CD14-positive monocyte (primary cell): ENCODE results near the gene ZNF560. TPM values are rescaled to one million over a fixed set of nuclear protein-coding genes. Genes with fewer than 3 reads are reported as not detected.

ENCODE experiments used
- DNase-seq, 3 donors: peaks; one replicate each; pipeline ENCODE4 v3.0.0-alpha.2; 2011 to 2022
- H2AFZ ChIP-seq: 2 replicates; pipeline ENCODE4 v1.6.0; 2012; ENCODE audit warnings: mild to moderate bottlenecking, low read depth, low read length, inconsistent platforms; ENCODE audit not compliant: insufficient read depth, poor library complexity, severe bottlenecking
- H3K27ac ChIP-seq, 2 donors: 1 replicate in 1 of 2; 2 replicates in 1 of 2; pipeline ENCODE4 v1.5.1; 2012 to 2013; ENCODE audit warnings: low read length in 2 of 2, control low read depth in 1 of 2, inconsistent platforms in 1 of 2, low read depth in 1 of 2, mild to moderate bottlenecking in 1 of 2
- H3K27me3 ChIP-seq, 2 donors: one replicate each; pipeline versions ENCODE4 v1.6.0 to v1.6.1; 2011 to 2013; ENCODE audit warnings: low read length in 2 of 2; ENCODE audit not compliant: control insufficient read depth in 2 of 2, insufficient read depth in 2 of 2
- H3K36me3 ChIP-seq, 2 donors: replicated peaks in 1 of 2; 1 replicate in 1 of 2; 2 replicates in 1 of 2; pipeline versions ENCODE4 v1.5.1 to v1.6.1; 2012 to 2013; ENCODE audit warnings: low read length in 2 of 2, control low read depth in 1 of 2, inconsistent platforms in 1 of 2, mild to moderate bottlenecking in 1 of 2; ENCODE audit not compliant: insufficient read depth in 2 of 2, control insufficient read depth in 1 of 2
- H3K4me1 ChIP-seq, 2 donors: 1 replicate in 1 of 2; 2 replicates in 1 of 2; pipeline versions ENCODE4 v1.5.1 to v1.6.1; 2012 to 2013; ENCODE audit warnings: low read length in 2 of 2, control low read depth in 1 of 2, inconsistent platforms in 1 of 2, mild to moderate bottlenecking in 1 of 2, moderate library complexity in 1 of 2; ENCODE audit not compliant: insufficient read depth in 2 of 2, control insufficient read depth in 1 of 2
- H3K4me2 ChIP-seq: replicated peaks from 2 replicates; pipeline ENCODE3; 2012; ENCODE audit warnings: low read length, moderate library complexity, mild to moderate bottlenecking; ENCODE audit not compliant: poor library complexity, severe bottlenecking; ENCODE audit errors: extremely low read depth
- H3K4me3 ChIP-seq, 3 experiments: fragments of 200-600 bp in 1 of 3; sonication (generic) in 1 of 3; replicated peaks in 1 of 3; 1 replicate in 2 of 3; 2 replicates in 1 of 3; pipeline ENCODE4 v1.5.1; 2011 to 2013; ENCODE audit warnings: low read length in 3 of 3, mild to moderate bottlenecking in 3 of 3, control low read depth in 2 of 3, low read depth in 2 of 3, inconsistent platforms in 1 of 3, moderate library complexity in 1 of 3
- H3K79me2 ChIP-seq: 2 replicates; pipeline ENCODE4 v1.6.0; 2012; ENCODE audit warnings: mild to moderate bottlenecking, control low read depth, inconsistent platforms, low read length, moderate library complexity; ENCODE audit not compliant: insufficient read depth
- H3K9ac ChIP-seq: 2 replicates; pipeline ENCODE4 v1.6.0; 2017; ENCODE audit warnings: low read length, mild to moderate bottlenecking; ENCODE audit not compliant: insufficient read depth, poor library complexity, severe bottlenecking
- H3K9me3 ChIP-seq, 2 donors: replicated peaks in 1 of 2; 1 replicate in 1 of 2; 2 replicates in 1 of 2; pipeline versions ENCODE4 v1.5.1 to v1.6.1; 2012 to 2013; ENCODE audit warnings: low read length in 2 of 2, control low read depth in 1 of 2; ENCODE audit not compliant: control insufficient read depth in 1 of 2, insufficient read depth in 1 of 2
- H4K20me1 ChIP-seq: 2 replicates; pipeline ENCODE4 v1.6.0; 2012; ENCODE audit warnings: mild to moderate bottlenecking, low read length, control low read depth, moderate library complexity; ENCODE audit not compliant: insufficient read depth
- H3K27ac Mint-ChIP-seq, 7 donors: one replicate each; pipeline ENCODE4 v1.8.0; 2020; ENCODE audit warnings: mild to moderate bottlenecking in 7 of 7, mixed read lengths in 7 of 7, moderate library complexity in 6 of 7, inconsistent platforms in 2 of 7
- H3K27me3 Mint-ChIP-seq, 3 donors: one replicate each; pipeline ENCODE4 v1.8.0; 2021 to 2022; ENCODE audit warnings: low read depth in 3 of 3, mild to moderate bottlenecking in 3 of 3, mixed read lengths in 3 of 3, moderate library complexity in 3 of 3, inconsistent platforms in 1 of 3
- H3K36me3 Mint-ChIP-seq, 2 donors: one replicate each; pipeline ENCODE4 v1.8.0; 2020; ENCODE audit warnings: mixed read lengths in 2 of 2, inconsistent platforms in 1 of 2, mild to moderate bottlenecking in 1 of 2
- H3K4me1 Mint-ChIP-seq: one replicate; pipeline ENCODE4 v1.8.0; 2020; ENCODE audit warnings: mild to moderate bottlenecking, mixed read lengths
- H3K4me3 Mint-ChIP-seq, 2 donors: one replicate each; pipeline ENCODE4 v1.8.0; 2020; ENCODE audit warnings: mild to moderate bottlenecking in 2 of 2, mixed read lengths in 2 of 2, moderate library complexity in 1 of 2
- H3K9me3 Mint-ChIP-seq, 7 donors: one replicate each; pipeline ENCODE4 v1.8.0; 2020 to 2022; ENCODE audit warnings: mixed read lengths in 7 of 7, mild to moderate bottlenecking in 6 of 7, moderate library complexity in 6 of 7, inconsistent platforms in 2 of 7
- WGBS: methylation state at CpG from one replicate; pipeline ENCODE4 v1.1.5; 2013; ENCODE audit warnings: missing lambda C conversion rate; ENCODE audit not compliant: insufficient coverage; 5-methylcytosine and 5-hydroxymethylcytosine counted together
- intact Hi-C, 2 donors: fragments of 100-400 bp; cut with micrococcal nuclease; formaldehyde crosslinking; loops; one replicate each; pipeline versions ENCODE4 v1.15.0 to v1.15.1; 2023
- polyA plus RNA-seq, 3 donors: library from polyadenylated mRNA; depleted of rRNA in 1 of 3; unstranded in 2 of 3; stranded (reverse) in 1 of 3; fragments of 300-500 nt in 2 of 3; fragments of >200 nt in 1 of 3; fragmentation: Illumina TruSeq in 2 of 3; gene quantifications; 1 replicate in 2 of 3; 2 replicates in 1 of 3; pipeline ENCODE4 v1.2.3, GENCODE V29; 2012 to 2021
- TF ChIP-seq, protein P1 (sequence below): fragments of 200-600 bp; IDR thresholded peaks from one replicate; pipeline ENCODE4 v1.8.0; 2022; ENCODE audit warnings: antibody characterized with exemption, mild to moderate bottlenecking

Gene ZNF560
- polyA plus RNA-seq, 3 donors: not detected

DNA sequence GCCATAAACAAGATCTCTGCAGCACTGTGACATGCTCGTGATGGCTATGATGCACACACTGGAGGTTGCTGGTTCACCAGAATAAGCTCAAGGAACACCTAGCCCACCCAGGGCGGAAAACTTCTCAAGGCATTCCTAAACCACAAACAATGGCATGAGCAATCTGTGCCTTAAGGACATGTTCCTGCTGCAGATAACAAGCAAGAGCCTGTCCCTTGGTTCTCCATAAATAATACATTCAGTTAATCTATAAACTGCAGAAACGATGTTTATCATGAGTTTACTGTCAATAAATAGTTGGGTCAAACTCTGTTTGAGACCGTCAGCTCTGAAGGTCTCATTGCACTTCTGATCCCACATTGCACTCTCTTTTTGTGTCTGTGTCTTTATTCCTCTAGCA lies 44.5 kb downstream of the ZNF560 start:
- Histone ChIP-seq H3K36me3 (no peaks in the 10 kb centered on the region), H2AFZ (no peak overlapping the region), H3K9ac (no peak overlapping the region), H4K20me1 (no peaks in the 10 kb centered on the region), H3K4me1 (no peaks in the 10 kb centered on the region), H3K27me3 (no peaks in the 10 kb centered on the region), H3K4me2 (no peak overlapping the region), H3K79me2 (no peaks in the 10 kb centered on the region), H3K27ac (no peak overlapping the region), H3K4me3 (no peak overlapping the region), H3K9me3 (peaks cover 43 to 95% of the 10 kb centered on the region in 2 donors)
- H3K4me1 Mint-ChIP-seq: no peaks in the 10 kb centered on the region
- TF ChIP-seq, protein P1, sequence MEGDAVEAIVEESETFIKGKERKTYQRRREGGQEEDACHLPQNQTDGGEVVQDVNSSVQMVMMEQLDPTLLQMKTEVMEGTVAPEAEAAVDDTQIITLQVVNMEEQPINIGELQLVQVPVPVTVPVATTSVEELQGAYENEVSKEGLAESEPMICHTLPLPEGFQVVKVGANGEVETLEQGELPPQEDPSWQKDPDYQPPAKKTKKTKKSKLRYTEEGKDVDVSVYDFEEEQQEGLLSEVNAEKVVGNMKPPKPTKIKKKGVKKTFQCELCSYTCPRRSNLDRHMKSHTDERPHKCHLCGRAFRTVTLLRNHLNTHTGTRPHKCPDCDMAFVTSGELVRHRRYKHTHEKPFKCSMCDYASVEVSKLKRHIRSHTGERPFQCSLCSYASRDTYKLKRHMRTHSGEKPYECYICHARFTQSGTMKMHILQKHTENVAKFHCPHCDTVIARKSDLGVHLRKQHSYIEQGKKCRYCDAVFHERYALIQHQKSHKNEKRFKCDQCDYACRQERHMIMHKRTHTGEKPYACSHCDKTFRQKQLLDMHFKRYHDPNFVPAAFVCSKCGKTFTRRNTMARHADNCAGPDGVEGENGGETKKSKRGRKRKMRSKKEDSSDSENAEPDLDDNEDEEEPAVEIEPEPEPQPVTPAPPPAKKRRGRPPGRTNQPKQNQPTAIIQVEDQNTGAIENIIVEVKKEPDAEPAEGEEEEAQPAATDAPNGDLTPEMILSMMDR: no peak
- intact Hi-C loops: no loop called here
- no peaks in the 10 kb centered on the region for H3K36me3 Mint-ChIP-seq
- H3K27ac Mint-ChIP-seq: no peak overlapping the region
- 92% methylated on average over 4 of the region's 4 CpGs for WGBS
- no peak overlapping the region for H3K4me3 Mint-ChIP-seq
- peaks cover 29 to 74% (median 61%) of the 10 kb centered on the region in 7 donors for H3K9me3 Mint-ChIP-seq
- H3K27me3 Mint-ChIP-seq: peaks cover 0 to 2% (median 0%) of the 10 kb centered on the region in 3 donors
- no peak for DNase-seq

DNA sequence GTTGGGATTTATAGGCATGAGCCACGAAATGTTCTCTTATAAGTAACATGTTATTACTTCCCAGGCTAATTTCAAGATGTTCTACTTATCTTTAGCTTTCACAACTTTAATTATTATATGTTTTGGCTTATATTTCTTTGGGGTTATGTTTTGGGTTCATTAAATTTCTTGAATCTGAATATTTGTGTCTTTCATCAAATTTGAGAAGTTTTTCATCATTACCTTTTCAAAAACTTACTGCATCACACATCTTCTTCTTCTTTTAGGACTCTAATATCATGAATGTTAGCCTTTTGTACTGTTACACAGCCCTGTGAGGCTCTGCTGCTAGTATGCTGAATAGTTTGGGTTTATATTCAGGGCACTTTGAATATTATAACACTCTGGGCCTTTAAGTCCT lies 53.4 kb downstream of the ZNF560 start:
- Histone ChIP-seq H3K27me3 (no peaks in the 10 kb centered on the region), H3K9me3 (peaks cover 71 to 85% of the 10 kb centered on the region in 2 donors), H4K20me1 (no peaks in the 10 kb centered on the region), H3K9ac (no peak overlapping the region), H3K36me3 (no peaks in the 10 kb centered on the region), H3K79me2 (no peaks in the 10 kb centered on the region), H3K4me3 (no peak overlapping the region), H2AFZ (no peak overlapping the region), H3K4me1 (no peaks in the 10 kb centered on the region), H3K27ac (no peak overlapping the region), H3K4me2 (no peak overlapping the region)
- intact Hi-C loops: loop anchor here in 1 of 2 donors (10.0 kb wide), 1 partner anchor 650 kb away; no protein-coding TSS in a partner anchor
- no peaks in the 10 kb centered on the region for H3K4me1 Mint-ChIP-seq
- peaks cover 0 to 5% (median 2%) of the 10 kb centered on the region in 3 donors for H3K27me3 Mint-ChIP-seq
- no peaks in the 10 kb centered on the region for H3K36me3 Mint-ChIP-seq
- TF ChIP-seq, protein P1: no peak
- no peak overlapping the region for H3K4me3 Mint-ChIP-seq
- H3K9me3 Mint-ChIP-seq: peaks cover 42 to 93% (median 79%) of the 10 kb centered on the region in 7 donors
- WGBS: no CpG with 5 or more reads among the region's 1 CpG
- no peak for DNase-seq
- no peak overlapping the region for H3K27ac Mint-ChIP-seq
